NCI-H1930 (cell line): Measurements from ENCODE around the gene OSBPL8.
"Not testable (repeated sequence)": the region's sequence is repeated elsewhere in the genome, so short reads cannot be mapped to it uniquely, and the experiment has no call there.

ENCODE experiments used
- DNase-seq, 2 experiments: peaks; one replicate each; lab custom pipeline; 2025; lab: John Stamatoyannopoulos, UW

Gene OSBPL8

DNA sequence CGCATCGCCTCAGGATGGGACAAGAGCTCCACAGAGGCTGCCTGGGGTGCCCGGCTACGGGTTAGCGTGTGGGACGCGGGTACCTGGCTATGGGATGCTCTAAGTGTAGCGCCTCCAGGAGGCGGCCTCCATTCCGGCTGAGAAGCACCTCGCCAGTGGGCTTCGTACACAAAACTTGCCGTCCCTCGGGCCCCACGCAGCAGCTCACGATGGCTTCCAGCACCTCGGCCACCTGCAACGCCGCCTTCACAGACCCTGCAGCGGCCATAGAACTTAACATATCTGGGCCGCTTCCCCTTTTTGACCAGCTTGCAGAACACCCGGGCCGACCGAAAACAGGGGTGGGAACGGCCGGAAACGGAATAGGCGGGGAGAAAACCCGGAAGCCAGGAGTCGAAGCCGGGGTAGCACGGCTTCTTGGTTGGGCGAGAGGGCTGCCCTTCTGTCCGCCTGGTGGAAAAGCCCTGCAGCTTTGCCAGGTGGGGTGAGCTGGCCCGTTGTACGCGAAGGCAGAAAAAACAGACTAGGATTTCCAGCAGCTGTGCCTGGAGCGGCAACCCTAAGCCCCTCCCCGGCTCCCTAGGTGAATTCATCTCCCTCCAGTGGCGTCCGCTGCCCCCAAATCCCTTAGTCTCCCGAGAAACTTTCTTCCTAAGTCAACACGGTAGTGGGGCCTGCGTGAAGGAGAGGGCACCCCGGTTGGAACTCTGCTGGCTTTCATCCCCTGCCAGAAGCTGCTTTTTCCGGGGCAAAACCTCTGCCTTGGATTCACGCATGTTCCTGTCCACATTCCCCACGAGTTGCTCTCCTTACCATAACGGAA lies 211.3 kb downstream of the OSBPL8 start, which contains the start of gene BBS10:
BBS10 (minus strand) TSS at position 337 of the 823 bp plus-strand sequence; CDS start at position 280, 57 bp downstream.
- peak; percentile 70 to 79 for DNase-seq

- DNase-seq = peak in 1 of 2 experiments; percentile 1
These were observed 212.7 kb downstream of the OSBPL8 start for GRCh38 chr12:76346798-76347420.

GRCh38 chr12:76346236-76346635 lies 213.3 kb downstream of the OSBPL8 start:
- DNase-seq = no peak

- DNase-seq = no peak
These were observed 214.0 kb downstream of the OSBPL8 start for GRCh38 chr12:76345569-76345968.

DNA sequence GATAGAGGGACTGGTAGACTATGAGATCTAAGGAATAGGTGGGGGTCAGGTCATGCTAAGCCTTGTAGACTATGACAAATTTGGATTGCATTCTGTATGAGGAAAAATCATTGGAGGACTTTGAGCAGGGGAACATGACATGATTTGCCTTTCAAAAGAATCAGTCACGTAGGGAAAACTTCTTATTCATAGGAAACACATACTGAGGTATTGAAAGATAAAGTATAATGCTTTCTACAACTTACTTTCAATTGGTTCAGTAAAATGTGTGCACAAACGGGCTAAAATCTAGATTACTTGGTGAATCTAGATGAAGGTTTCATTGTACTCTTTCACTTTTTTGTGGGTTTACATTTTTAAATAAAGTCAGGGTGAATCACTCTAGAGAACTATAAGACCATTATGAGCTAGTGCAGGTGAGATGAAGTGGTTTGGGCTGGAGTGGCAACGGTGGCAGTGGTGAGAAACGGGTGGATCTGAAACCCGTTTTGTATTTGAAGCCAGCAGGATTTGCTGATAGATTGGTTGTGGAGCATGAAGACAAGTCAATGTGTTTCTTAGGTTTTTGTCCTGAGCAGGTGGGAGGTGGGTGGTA lies 218.0 kb downstream of the OSBPL8 start:
- no peak for DNase-seq

- DNase-seq = no peak
These were observed 218.7 kb downstream of the OSBPL8 start for GRCh38 chr12:76340680-76341435.

GRCh38 chr12:76337583-76337982 lies 222.0 kb downstream of the OSBPL8 start:
- no peak for DNase-seq

- no peak for DNase-seq
These were observed 227.0 kb downstream of the OSBPL8 start for GRCh38 chr12:76332606-76333005.

DNA sequence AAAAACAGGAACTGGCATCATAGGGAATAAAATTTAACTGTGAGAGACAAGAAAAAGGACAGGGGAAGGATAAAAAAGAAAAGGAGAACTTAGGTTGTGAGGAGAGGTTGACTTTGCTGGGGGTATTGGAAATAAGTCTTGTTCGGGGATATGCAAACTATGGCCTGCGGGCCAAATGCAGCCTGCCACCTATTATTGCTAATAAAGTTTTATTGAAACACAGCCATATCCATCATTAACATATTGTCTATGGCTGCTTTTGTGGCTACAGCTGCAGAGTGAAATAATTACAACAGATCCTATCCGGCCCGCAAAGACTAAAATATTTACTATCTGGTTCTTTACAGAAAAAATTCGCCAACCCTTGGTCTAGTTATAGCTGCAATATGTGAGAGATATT lies 230.0 kb downstream of the OSBPL8 start:
- DNase-seq = no peak

DNA sequence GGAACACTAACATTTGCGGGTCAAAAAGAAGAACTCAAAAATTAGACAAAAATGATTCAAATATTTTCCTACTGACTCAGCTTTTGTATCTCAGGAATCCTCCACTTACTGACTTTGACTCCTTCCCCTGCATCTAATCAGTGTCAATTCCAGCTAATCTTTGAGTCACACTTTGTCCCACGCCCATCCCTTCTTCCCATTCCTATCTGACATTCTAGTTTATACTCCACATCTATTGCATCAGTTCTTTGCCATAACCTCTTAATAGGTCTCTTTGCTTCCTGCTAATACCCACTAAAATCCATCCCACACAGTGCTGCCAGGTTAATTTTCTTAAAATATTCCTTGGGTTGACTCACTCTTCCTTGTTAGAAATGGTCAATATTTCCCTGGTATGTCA lies 230.4 kb downstream of the OSBPL8 start:
- DNase-seq = no peak

DNA sequence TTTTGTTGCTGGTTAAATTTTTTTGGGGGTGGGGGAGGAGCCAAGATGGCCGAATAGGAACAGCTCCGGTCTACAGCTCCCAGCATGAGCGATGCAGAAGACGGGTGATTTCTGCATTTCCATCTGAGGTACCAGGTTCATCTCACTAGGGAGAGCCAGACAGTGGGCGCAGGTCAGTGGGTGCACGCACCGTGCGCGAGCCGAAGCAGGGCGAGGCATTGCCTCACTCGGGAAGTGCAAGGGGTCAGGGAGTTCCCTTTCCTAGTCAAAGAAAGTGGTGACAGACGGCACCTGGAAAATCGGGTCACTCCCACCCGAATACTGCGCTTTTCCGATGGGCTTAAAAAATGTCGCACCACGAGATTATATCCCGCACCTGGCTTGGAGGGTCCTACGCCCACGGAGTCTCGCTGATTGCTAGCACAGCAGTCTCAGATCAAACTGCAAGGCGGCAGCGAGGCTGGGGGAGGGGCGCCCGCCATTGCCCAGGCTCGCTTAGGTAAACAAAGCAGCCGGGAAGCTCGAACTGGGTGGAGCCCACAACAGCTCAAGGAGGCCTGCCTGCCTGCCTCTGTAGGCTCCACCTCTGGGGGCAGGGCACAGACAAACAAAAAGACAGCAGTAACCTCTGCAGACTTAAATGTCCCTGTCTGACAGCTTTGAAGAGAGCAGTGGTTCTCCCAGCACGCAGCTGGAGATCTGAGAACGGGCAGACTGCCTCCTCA lies 239.8 kb downstream of the OSBPL8 start:
- DNase-seq = not testable (repeated sequence)

GRCh38 chr12:76318773-76319594 lies 240.6 kb downstream of the OSBPL8 start:
- DNase-seq = no peak

- DNase-seq = no peak
These were observed 241.6 kb downstream of the OSBPL8 start for GRCh38 chr12:76317976-76318375.

- DNase-seq = no peak
These were observed 243.1 kb downstream of the OSBPL8 start for GRCh38 chr12:76316468-76316867.

- DNase-seq = no peak
These were observed 246.3 kb downstream of the OSBPL8 start for GRCh38 chr12:76313299-76313698.

- DNase-seq = no peak
These were observed 247.3 kb downstream of the OSBPL8 start for GRCh38 chr12:76312315-76312714.

- DNase-seq = no peak
These were observed 247.8 kb downstream of the OSBPL8 start for GRCh38 chr12:76311796-76312195.

DNA sequence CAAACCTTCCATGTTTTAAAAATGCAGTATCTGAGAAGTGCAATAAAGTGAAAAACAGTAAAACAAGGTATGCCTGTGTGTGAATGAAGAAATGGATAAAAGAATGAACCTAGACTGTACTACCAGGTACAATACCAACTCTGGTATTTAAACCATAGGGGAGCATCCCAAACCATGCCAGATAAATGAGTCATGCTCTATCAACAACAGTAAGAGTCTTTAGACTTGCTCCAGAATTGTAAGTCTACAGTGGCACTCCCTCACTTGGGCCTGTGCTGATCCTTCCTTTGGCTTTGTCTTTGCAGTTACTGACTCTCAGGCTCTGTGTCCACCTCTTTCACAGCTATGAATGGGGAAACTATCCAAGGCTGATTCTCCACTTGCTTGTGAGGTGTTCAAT lies 249.5 kb downstream of the OSBPL8 start:
- DNase-seq = no peak

GRCh38 chr12:76308866-76309265 lies 250.7 kb downstream of the OSBPL8 start:
- no peak for DNase-seq

DNA sequence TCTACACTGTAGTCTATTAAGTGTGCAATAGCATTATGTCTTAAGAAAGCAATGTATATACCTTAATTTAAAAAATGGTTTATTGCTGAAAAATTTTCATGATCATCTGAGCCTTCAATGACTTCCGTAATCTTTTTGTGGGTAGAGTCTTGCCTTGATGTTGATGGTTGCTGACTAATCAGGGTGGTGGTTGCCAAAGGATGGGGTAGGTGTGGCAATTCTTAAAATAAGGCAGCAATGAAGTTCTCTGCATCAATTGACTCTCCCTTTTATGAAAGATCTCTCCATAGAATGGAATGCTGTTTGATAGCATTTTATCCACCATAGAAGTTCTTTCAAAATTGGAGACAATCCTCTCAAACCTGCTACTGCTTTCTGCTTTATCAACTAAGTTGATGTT lies 252.5 kb downstream of the OSBPL8 start:
- no peak for DNase-seq

- no peak for DNase-seq
These were observed 255.5 kb downstream of the OSBPL8 start for GRCh38 chr12:76303989-76304460.
